Stimulated activated memory B cell treated with anti-CD40 and anti-IgM and Interleukin-4, amounts not matched to agents 10 μg/mL and 1 μg/mL and 100 μg/mL, for 72 hours (primary cell): ENCODE data around the gene VPS26A.

Source experiments
- ATAC-seq: fragments of 150-1000 bp; cut with Tn5 transposase; 2 replicates; pipeline ENCODE4 v1.10.0; 2021
- H3K27ac Mint-ChIP-seq: one replicate; pipeline ENCODE4 v1.8.0; 2022; ENCODE audit warnings: mild to moderate bottlenecking, mixed read lengths
- H3K27me3 Mint-ChIP-seq: one replicate; pipeline ENCODE4 v1.8.0; 2022; ENCODE audit warnings: mixed read lengths
- H3K36me3 Mint-ChIP-seq: one replicate; pipeline ENCODE4 v1.8.0; 2022; ENCODE audit warnings: mixed read lengths
- H3K4me1 Mint-ChIP-seq: one replicate; pipeline ENCODE4 v1.8.0; 2022; ENCODE audit warnings: mixed read lengths
- H3K4me3 Mint-ChIP-seq: one replicate; pipeline ENCODE4 v1.8.0; 2022; ENCODE audit warnings: mild to moderate bottlenecking, moderate library complexity, mixed read lengths
- H3K9me3 Mint-ChIP-seq: one replicate; pipeline ENCODE4 v1.8.0; 2022; ENCODE audit warnings: mixed read lengths

The VPS26A gene

DNA sequence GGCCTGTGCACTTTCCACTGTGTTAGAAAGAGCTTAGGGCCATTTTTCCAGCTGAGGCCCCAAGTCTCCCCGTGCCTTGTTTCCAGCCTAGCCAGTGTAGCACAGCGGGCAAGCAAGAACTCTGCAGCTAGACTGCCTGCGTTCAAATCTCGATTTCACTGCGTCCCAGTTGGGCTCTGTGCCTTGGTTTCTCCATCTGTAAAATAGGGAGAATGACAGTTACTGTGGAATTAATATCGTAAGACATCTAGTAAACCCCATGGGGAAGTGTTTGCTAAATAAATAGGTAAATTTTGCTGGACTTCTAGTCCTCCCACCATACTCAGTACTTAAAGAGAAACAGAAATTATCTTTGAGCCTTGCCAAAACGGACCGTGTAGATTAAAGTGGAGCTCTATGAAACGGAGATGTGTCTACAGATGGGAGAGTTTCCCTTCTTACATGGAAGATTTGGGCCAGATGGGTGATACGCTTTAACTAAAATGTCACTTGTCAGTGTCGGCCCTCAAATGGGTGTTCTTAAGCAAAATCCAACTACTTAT, 92.7 kb downstream of the VPS26A start:
- Mint-ChIP-seq H3K27me3 (no peaks in the 10 kb centered on the region), H3K27ac (no peak overlapping the region)

DNA sequence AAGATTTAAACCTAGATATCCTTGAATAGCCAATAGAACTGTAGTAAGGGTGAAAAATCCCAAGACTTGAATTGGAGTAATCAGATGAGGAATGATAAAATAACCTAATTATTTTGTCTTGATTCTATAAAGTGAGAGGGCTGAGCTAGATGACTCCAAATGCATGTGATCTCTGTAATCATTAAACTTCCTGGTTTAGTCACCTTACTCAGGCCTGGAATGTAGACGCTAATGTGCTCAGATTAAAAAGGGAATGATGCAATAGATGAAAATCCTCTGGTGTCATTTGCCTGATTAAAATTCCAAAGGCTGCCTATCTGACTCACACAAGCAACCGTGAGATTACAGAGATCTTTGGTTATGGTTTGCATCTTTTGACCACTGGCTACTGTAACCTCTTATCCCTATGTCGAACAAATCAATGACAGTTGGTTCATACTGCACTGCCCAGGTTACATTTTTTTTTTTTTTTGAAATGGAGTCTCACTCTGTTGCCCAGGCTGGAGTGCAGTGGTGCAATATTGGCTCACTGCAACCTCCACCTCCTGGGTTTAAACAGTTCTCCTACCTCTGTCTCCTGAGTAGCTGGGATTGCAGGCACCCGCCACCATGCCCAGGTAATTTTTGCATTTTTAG, 93.3 kb downstream of the VPS26A start:
- ATAC-seq: no peak
- Mint-ChIP-seq H3K4me1 (peaks cover 19% of the 10 kb centered on the region), H3K4me3 (no peak overlapping the region), H3K36me3 (no peaks in the 10 kb centered on the region), H3K27me3 (no peaks in the 10 kb centered on the region), H3K27ac (no peak overlapping the region), H3K9me3 (peaks cover 3% of the 10 kb centered on the region)

More for the DNA sequence above, 92.7 kb downstream of the VPS26A start:
- Mint-ChIP-seq H3K36me3 (no peaks in the 10 kb centered on the region), H3K9me3 (peaks cover 3% of the 10 kb centered on the region), H3K4me3 (no peak overlapping the region), H3K4me1 (peaks cover 13% of the 10 kb centered on the region)
- ATAC-seq: no peak

DNA sequence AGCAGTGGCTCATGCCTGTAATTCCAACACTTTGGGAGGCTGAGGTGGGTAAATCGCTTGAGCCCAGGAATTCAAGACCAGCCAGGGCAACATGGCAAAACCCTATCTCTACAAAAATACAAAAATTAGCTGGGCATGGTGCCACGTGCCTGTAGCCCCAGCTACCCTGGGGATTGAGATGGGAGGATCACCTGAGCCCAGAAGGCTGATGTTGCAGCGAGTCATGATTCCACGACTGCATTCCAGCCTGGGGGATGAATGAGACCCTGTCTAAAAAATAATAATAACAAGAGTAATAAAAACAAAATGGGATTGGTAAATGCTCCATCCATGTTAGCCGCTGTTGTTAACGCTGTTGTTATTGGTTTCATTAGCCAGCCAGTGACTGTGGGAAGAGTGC, 94.9 kb downstream of the VPS26A start:
- peaks cover 3% of the 10 kb centered on the region for H3K9me3 Mint-ChIP-seq
- no peak overlapping the region for H3K4me3 Mint-ChIP-seq
- no peak for ATAC-seq
- H3K27me3 Mint-ChIP-seq: no peaks in the 10 kb centered on the region
- H3K36me3 Mint-ChIP-seq: no peaks in the 10 kb centered on the region
- peaks cover 29% of the 10 kb centered on the region for H3K4me1 Mint-ChIP-seq
- no peak overlapping the region for H3K27ac Mint-ChIP-seq

DNA sequence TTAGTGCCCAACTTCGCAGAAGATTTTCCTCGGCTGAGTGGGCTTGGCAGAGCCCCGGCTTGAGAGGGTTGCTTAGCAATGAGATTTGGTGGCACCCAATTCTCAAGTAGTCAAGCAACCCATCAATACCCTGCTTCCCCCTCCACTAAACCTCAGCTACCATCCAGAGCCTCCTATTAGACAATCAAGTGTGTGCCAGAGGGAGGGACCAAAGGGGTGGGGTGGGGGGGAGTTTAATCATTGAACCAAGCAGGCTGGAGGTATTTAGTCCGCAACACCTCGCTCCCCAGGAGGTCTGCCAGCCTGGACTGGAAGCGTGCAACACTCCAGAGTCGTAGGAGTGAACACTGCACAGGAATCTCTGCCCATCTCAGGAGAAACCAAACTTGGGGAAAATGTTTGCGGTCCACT, 96.1 kb downstream of the VPS26A start, which contains the start of gene HKDC1:
HKDC1 (plus strand) TSS at position 292 of the 411 bp plus-strand sequence; CDS start at position 396, 104 bp downstream.
- no peak for ATAC-seq
- Mint-ChIP-seq H3K27ac (no peak within 1 kb of the TSS), H3K36me3 (no peaks in the 10 kb centered on the region), H3K27me3 (no peaks in the 10 kb centered on the region), H3K4me3 (no peak within 1 kb of the TSS), H3K4me1 (peaks cover 25% of the 10 kb centered on the region), H3K9me3 (no peaks in the 10 kb centered on the region)

DNA sequence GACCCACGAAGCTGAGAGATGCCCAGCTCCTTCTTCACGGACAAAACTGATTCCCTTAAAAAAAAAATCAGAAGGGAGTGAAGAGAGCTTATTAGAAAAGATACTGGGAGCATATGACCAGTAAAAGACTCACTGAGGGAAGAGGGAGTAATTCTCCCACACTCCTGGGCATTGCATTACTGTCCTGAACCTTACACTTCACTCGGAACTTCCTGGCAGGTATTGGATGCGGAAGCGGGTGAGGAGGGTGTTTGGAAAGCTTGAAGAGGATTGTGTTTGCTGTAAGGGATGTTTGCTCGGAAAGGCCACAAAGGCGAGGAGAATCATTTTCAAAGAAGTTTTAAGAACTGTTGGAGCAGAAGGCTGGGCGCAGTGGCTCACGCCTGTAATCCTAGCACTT, 96.5 kb downstream of the VPS26A start:
- H3K4me3 Mint-ChIP-seq: no peak overlapping the region
- ATAC-seq: no peak
- no peaks in the 10 kb centered on the region for H3K27me3 Mint-ChIP-seq
- H3K36me3 Mint-ChIP-seq: no peaks in the 10 kb centered on the region
- H3K4me1 Mint-ChIP-seq: peaks cover 30% of the 10 kb centered on the region
- H3K27ac Mint-ChIP-seq: no peak overlapping the region
- no peaks in the 10 kb centered on the region for H3K9me3 Mint-ChIP-seq
